HepG2 (cell line): ENCODE data around the gene MRM3. TPM values are rescaled to one million over a fixed set of nuclear protein-coding genes. Genes with fewer than 3 reads are reported as not detected.

Experiments used
- ATF7-NPFF ChIP-seq: sonication (generic); formaldehyde crosslinking; IDR thresholded peaks from 2 replicates; pipeline ENCODE4 v1.8.1; 2023; ENCODE audit warnings: mild to moderate bottlenecking, low read depth, missing genetic modification reagents, moderate library complexity
- BRD4 ChIP-seq: sonication (generic); formaldehyde crosslinking; IDR thresholded peaks from 2 replicates; pipeline ENCODE4 v1.4.0; 2020; ENCODE audit warnings: missing genetic modification reagents
- ETV5 ChIP-seq: IDR thresholded peaks from 2 replicates; pipeline ENCODE4 v1.6.1; 2018; ENCODE audit warnings: missing biosample characterization, missing genetic modification reagents, inconsistent platforms, borderline replicate concordance
- JUND ChIP-seq: sonication (generic); formaldehyde crosslinking; IDR thresholded peaks from 2 replicates; pipeline ENCODE4 v1.8.0; 2022; ENCODE audit warnings: mild to moderate bottlenecking, missing genetic modification reagents
- MAFF ChIP-seq: IDR thresholded peaks from 2 replicates; pipeline ENCODE4 v1.6.1; 2011; ENCODE audit warnings: low read depth, low read length, improper control_type of control experiment
- MLLT10 ChIP-seq: sonication (generic); formaldehyde crosslinking; IDR thresholded peaks from 2 replicates; pipeline ENCODE4 v1.4.0; 2020; ENCODE audit warnings: missing genetic modification reagents
- MTF1 ChIP-seq: sonication (generic); formaldehyde crosslinking; IDR thresholded peaks from 2 replicates; pipeline ENCODE4 v1.5.0; 2020; ENCODE audit warnings: missing genetic modification reagents
- RCOR2 ChIP-seq: IDR thresholded peaks from 2 replicates; pipeline ENCODE4 v1.6.1; 2016; ENCODE audit warnings: missing biosample characterization, missing genetic modification reagents
- SOX5 ChIP-seq: IDR thresholded peaks from 2 replicates; pipeline ENCODE4 v1.6.1; 2016; ENCODE audit warnings: borderline replicate concordance
- SRY ChIP-seq: sonication (generic); formaldehyde crosslinking; IDR thresholded peaks from 2 replicates; pipeline ENCODE4 v1.8.0; 2022; ENCODE audit warnings: mild to moderate bottlenecking, missing genetic modification reagents
- TEF ChIP-seq: sonication (generic); formaldehyde crosslinking; IDR thresholded peaks from 2 replicates; pipeline ENCODE4 v1.5.0; 2020; ENCODE audit warnings: missing genetic modification reagents
- TRAFD1 ChIP-seq: sonication (generic); formaldehyde crosslinking; IDR thresholded peaks from 2 replicates; pipeline ENCODE4 v1.5.1; 2020; ENCODE audit warnings: missing genetic modification reagents, mild to moderate bottlenecking, borderline replicate concordance
- ZC3H4 ChIP-seq: sonication (generic); formaldehyde crosslinking; IDR thresholded peaks from 2 replicates; pipeline ENCODE4 v1.4.0; 2020; ENCODE audit warnings: missing genetic modification reagents, borderline replicate concordance
- ZKSCAN5 ChIP-seq: sonication (generic); formaldehyde crosslinking; IDR thresholded peaks from 2 replicates; pipeline ENCODE4 v1.5.1; 2020; ENCODE audit warnings: mild to moderate bottlenecking, missing genetic modification reagents
- ZMAT3 ChIP-seq: sonication (generic); formaldehyde crosslinking; conservative IDR thresholded peaks from 2 replicates; pipeline ENCODE4 v1.7.0; 2021; ENCODE audit warnings: missing genetic modification reagents
- ZNF280B ChIP-seq: sonication (generic); formaldehyde crosslinking; IDR thresholded peaks from 2 replicates; pipeline ENCODE4 v1.5.0; 2020; ENCODE audit warnings: missing genetic modification reagents, mild to moderate bottlenecking, borderline replicate concordance
- ZNF350 ChIP-seq: sonication (generic); formaldehyde crosslinking; IDR thresholded peaks from 2 replicates; pipeline ENCODE4 v1.4.0; 2020; ENCODE audit warnings: mild to moderate bottlenecking, low read depth, missing genetic modification reagents, borderline replicate concordance
- ZNF510 ChIP-seq: sonication (generic); formaldehyde crosslinking; IDR thresholded peaks from 2 replicates; pipeline ENCODE4 v1.4.0; 2020; ENCODE audit warnings: low read depth, mild to moderate bottlenecking, missing genetic modification reagents
- ZNF543 ChIP-seq: sonication (generic); formaldehyde crosslinking; IDR thresholded peaks from 2 replicates; pipeline ENCODE4 v1.4.0; 2020; ENCODE audit warnings: mild to moderate bottlenecking, missing genetic modification reagents
- ZNF572 ChIP-seq: sonication (generic); formaldehyde crosslinking; IDR thresholded peaks from 2 replicates; pipeline ENCODE4 v1.5.1; 2020; ENCODE audit warnings: mild to moderate bottlenecking, missing genetic modification reagents
- ZNF674 ChIP-seq: sonication (generic); formaldehyde crosslinking; IDR thresholded peaks from 2 replicates; pipeline ENCODE4 v1.5.0; 2020; ENCODE audit warnings: low read depth, mild to moderate bottlenecking, missing genetic modification reagents
- ZNF800 ChIP-seq: sonication (generic); formaldehyde crosslinking; IDR thresholded peaks from 2 replicates; pipeline ENCODE4 v1.4.0; 2020; ENCODE audit warnings: missing genetic modification reagents
- ZSCAN5A ChIP-seq: sonication (generic); formaldehyde crosslinking; IDR thresholded peaks from 2 replicates; pipeline ENCODE4 v1.8.0; 2022; ENCODE audit warnings: mild to moderate bottlenecking, missing genetic modification reagents, borderline replicate concordance
- polyA plus RNA-seq, 8 experiments: library from polyadenylated mRNA; depleted of rRNA in 3 of 8; stranded (reverse) in 7 of 8; unstranded in 1 of 8; fragments of >200 nt; fragmentation: Illumina TruSeq in 4 of 8; extraction: Trizol in 4 of 8; gene quantifications; 2 replicates each; pipeline versions ENCODE4 v1.2.1 to v1.2.3, GENCODE V29; 2011 to 2016; ENCODE audit warnings: low read depth in 4 of 8, missing spikeins in 1 of 8, mixed read lengths in 1 of 8; ENCODE audit not compliant: insufficient read depth in 1 of 8
- total RNA-seq, 5 experiments: library from RNA; depleted of rRNA; stranded (reverse); fragments of >200 nt; fragmentation: Illumina TruSeq; extraction: Trizol; gene quantifications; 2 replicates each; pipeline ENCODE4 v1.2.3, GENCODE V29; 2016; ENCODE audit warnings: low read depth in 1 of 5

The MRM3 gene
- total and polyA plus RNA-seq, 2 of the 13 experiments (the other 11 are each of a cell fraction or from before 2014, with no cell fraction given): 12.3 to 25.5 TPM

- TF ChIP-seq ZNF543 (CRISPR knock-in tag) (no peak), SRY (CRISPR knock-in tag) (0 out of 2 replicates have a peak, but pooled peaks have one; percentile 44), ZKSCAN5 (CRISPR knock-in tag) (no peak), ZNF800 (peak; percentile 54; the same call in 1 of the 2 replicates), ZNF674 (CRISPR knock-in tag) (no peak), MTF1 (CRISPR knock-in tag) (no peak; the same call in 1 of the 2 replicates), TRAFD1 (CRISPR knock-in tag) (no peak), ETV5 (CRISPR knock-in tag) (peak; percentile 12; the same call in 1 of the 2 replicates), JUND (CRISPR knock-in tag) (no peak), SOX5 (CRISPR knock-in tag) (no peak), TEF (CRISPR knock-in tag) (peak; percentile 11; the same call in 1 of the 2 replicates), MAFF (no peak), ZC3H4 (CRISPR knock-in tag) (no peak), ZNF280B (no peak), ZMAT3 (CRISPR knock-in tag) (0 out of 2 replicates have a peak, but pooled peaks have one; percentile 17), ZNF572 (CRISPR knock-in tag) (peak; percentile 40; the same call in 1 of the 2 replicates), BRD4 (no peak), ZNF350 (0 out of 2 replicates have a peak, but pooled peaks have one; percentile 0), ZNF510 (CRISPR knock-in tag) (no peak), ZSCAN5A (CRISPR knock-in tag) (no peak), RCOR2 (CRISPR knock-in tag) (no peak), MLLT10 (CRISPR knock-in tag) (no peak), ATF7-NPFF (no peak)
These were observed 30.7 kb upstream of the MRM3 start (continued) for GRCh38 chr17:751269-752001.
